NT2/D1 (cell line): ENCODE data around the gene KYAT1.

Experiments used
- SUZ12 ChIP-seq: IDR thresholded peaks from 2 replicates; pipeline ENCODE4 v1.6.1; 2011; ENCODE audit not compliant: insufficient read length, insufficient read depth; ENCODE audit errors: extremely low read depth
- YY1 ChIP-seq: IDR thresholded peaks from 2 replicates; pipeline ENCODE4 v1.6.1; 2011; ENCODE audit not compliant: insufficient read length, insufficient read depth
- ZNF274 ChIP-seq: IDR thresholded peaks from 2 replicates; pipeline ENCODE4 v1.6.1; 2011; ENCODE audit warnings: mild to moderate bottlenecking, low read depth, low read length

DNA sequence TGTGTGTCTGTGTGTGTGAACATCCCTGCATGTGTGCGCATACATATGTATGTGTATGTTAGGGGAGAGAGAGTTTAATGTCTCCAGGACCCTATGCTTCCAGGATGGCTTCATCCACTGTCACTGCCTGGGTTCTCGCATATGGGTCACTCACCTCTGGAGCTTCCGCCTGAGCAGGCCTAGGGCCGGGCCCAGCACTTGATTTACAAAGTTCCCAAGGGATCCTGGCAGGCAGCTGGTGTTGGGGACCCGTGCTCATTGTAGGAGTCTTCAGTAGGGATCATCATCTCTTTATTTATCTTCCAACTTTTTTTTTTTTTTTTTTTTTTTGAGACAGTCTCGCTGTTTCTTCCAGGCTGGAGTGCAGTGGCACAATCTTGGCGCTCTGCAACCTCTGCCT is 81.7 kb downstream of the KYAT1 start:
- TF ChIP-seq ZNF274 (no peak), YY1 (no peak), SUZ12 (no peak)
